ENCODE results near the gene CASP7.
"Not testable (repeated sequence)": the region's sequence is repeated elsewhere in the genome, so short reads cannot be mapped to it uniquely, and the experiment has no call there.

Gene CASP7

DNA sequence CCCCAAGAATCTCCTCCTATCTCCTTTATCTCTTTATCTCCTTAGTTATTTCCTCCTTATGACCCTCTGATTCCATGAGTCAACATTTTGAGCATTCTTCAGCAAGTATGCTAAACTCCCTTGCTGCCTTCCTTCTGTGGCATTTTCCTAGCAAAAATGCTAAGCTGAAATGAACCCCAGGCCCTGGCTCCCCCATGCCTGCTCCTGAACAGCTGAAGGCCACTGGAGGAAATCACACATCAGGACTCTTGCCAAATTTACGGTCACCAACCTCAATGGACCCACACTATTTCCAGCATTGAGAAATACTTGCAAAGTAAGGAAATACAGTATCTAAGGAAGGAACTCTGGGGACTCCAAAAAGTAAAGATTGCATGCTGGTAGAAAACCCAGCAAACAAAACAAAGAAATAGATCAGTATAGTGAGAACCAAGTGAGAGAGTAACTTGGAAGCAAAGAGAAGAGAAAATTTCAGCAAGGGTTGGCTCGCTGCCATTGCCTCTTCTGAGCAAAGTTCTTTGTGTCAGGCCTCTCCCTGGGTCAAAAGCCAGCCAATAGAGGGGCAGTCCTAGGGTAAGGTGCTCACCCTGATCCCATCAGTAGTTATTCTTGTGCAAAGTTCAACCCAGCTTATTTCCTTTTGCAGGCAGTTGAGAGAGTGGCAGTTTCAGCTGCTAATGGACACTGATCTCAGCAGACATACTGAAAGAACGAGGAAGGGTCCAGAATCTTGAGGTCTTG lies 66.7 kb downstream of the CASP7 start:
- no peak for DNase-seq

DNA sequence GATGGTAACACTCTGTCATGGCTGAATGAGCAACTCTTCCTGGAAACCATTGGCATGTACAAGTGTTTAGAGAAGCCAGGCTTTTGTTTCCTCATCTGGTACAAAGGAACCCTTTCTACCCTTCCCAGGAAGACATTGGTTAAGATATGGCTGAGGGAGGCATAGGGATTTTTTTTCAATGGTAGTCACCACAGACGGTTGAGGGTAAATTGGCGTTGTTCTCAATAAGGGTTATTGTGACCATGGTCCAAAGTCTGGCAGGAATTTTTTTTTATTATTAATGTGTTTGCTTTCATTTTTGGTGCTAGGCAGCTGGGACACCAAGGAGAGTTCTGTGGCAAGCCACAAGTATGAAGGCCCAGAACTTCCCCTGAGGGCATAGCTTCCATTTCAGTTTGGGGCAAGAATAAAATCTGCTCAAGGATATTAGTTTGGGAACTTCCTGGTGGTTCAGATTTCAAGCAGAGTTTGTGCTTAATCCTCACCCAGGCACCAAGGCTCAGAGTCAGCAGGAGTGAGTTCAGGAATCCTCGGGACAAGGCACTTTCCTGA lies 71.5 kb downstream of the CASP7 start, which contains the start of gene PLEKHS1:
PLEKHS1 (plus strand) TSS at position 502 of the 552 bp plus-strand sequence. CDS start 3,596 bp downstream, outside the sequence.
- intact Hi-C loops (cut with DNase I) = no loop called here
- no peak for DNase-seq

More for the DNA sequence above, 66.7 kb downstream of the CASP7 start:
- intact Hi-C loops (cut with DNase I) = no loop called here

DNA sequence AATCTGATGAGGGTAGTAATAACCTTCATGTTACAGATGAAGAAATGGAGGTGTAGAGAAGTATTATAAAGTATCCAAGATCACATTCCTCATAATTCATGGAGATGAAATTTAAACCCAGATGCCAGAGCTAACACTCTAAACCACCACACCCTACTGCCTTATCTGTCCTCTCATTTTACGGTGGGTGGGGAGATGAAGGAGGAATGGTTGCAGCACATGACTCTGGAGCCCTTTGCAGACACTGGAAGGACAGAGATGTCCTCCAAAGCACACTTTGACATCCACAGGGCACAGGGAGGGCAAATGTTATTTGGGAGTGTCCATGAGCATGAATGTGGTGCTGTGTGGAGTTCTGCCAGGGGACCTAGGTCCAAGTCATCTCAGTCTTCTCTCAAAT lies 72.8 kb downstream of the CASP7 start:
- intact Hi-C loops (cut with DNase I) = no loop called here
- DNase-seq = no peak

DNA sequence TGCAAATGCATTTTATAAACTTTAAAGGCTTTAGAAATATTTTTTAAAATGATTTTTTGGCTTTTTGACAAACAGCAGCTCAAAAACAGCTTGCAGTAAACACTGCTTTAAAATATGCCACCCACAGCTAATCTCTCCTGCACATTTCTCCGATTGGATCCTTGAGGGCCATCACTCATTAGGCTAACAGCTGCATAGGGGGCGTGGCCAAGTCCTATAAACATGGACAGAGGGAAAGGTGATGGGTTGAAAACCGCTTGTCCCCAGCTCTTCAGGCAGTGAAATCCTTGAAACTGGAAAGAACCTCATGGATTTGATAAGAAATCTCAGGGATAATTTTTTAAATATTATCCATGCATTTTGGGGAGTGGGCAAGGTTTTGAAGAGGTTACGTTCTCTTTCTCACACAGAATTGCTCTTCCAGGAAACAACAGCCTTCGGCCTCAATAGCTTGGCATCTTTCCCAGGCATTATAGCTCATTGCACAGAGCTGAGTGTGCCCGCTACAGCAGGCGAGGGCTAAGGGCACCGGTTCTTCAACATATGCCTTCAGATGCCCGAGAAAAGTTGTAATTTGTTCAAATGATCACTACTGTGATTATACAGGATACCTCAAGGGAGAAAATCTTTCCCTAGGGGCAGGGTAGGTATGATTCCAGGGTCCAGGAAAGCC lies 73.4 kb downstream of the CASP7 start:
- intact Hi-C loops (cut with DNase I) = no loop called here
- DNase-seq = no peak

GRCh38 chr10:113754125-113754524 lies 74.4 kb downstream of the CASP7 start:
- DNase-seq = no peak
- intact Hi-C loops (cut with DNase I) = no loop called here

DNA sequence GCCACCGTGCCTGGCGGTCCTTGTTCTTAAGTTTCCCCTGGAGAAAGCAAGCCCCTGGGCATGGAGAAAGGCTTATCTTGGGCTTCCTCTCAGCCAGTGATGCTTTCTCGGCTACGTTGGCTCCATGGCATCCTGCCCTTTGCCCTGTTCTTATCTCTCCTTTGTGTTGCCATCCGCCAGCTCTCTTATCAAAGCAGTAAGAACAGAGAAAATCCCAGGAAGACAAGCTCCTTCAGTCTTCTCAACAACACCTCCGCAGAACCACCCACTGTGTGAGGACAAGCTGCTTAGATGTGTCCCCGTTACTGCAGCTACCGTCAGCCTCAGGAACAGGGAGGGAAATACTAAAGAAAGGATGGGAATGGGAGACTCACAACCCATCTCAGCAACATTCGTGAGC lies 75.1 kb downstream of the CASP7 start:
- intact Hi-C loops (cut with DNase I) = no loop called here
- peak in 6 of 10 donors; percentile 15 to 84 (median 72) for DNase-seq

GRCh38 chr10:113756940-113757543 lies 77.3 kb downstream of the CASP7 start:
- intact Hi-C loops (cut with DNase I) = no loop called here
- DNase-seq = no peak

- intact Hi-C loops (cut with DNase I) = no loop called here
- no peak for DNase-seq
Measured at GRCh38 chr10:113762083-113762482, 82.4 kb downstream of the CASP7 start.

DNA sequence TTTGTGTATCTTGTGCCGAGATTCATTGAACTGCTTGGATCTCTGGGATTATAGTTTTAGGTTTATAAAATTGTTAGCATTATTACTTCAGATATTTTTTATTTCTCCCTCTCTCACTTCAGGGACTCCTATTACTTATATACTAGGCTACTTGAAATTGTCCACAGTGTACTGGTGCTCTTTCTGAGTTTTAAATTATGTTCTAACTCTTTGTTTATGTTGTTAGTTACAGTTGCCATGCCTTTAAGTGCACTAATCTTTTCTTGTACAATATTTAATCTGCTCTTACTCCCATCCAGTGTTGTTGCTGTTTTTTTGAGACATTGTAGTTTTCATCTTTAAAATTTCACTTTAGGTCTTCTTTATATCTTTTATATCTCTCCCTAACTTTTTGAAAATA lies 84.9 kb downstream of the CASP7 start:
- intact Hi-C loops (cut with DNase I) = no loop called here
- DNase-seq = no peak

DNA sequence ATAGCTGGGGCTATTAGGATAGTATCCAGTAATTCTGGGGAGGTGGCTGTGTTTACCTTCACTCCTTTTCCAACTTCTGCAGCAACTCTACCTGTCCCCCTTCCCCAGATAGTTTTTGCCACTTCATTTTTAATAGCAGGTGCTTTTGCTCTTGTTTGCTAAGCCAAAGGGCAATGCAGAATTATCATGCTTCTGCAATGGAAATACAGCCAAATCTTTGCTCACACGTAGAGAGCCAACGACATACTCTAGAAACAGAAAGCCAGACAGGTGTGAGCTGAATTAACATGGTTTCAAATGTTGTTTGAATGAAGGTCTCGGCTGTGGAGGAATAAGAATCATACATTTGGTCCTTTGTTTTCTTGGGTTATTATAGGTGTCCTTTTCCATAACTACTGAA lies 86.2 kb downstream of the CASP7 start:
- intact Hi-C loops (cut with DNase I) = no loop called here
- DNase-seq = no peak

- intact Hi-C loops (cut with DNase I) = no loop called here
- no peak for DNase-seq
Measured at GRCh38 chr10:113767222-113767621, 87.5 kb downstream of the CASP7 start.

GRCh38 chr10:113770346-113770745 lies 90.6 kb downstream of the CASP7 start:
- intact Hi-C loops (cut with DNase I) = no loop called here
- no peak for DNase-seq

- DNase-seq; intact Hi-C loops (cut with DNase I): not testable (repeated sequence)
Measured at GRCh38 chr10:113771131-113771530, 91.4 kb downstream of the CASP7 start.

GRCh38 chr10:113775686-113776294 lies 96.1 kb downstream of the CASP7 start:
- intact Hi-C loops (cut with DNase I) = no loop called here
- DNase-seq = no peak

DNA sequence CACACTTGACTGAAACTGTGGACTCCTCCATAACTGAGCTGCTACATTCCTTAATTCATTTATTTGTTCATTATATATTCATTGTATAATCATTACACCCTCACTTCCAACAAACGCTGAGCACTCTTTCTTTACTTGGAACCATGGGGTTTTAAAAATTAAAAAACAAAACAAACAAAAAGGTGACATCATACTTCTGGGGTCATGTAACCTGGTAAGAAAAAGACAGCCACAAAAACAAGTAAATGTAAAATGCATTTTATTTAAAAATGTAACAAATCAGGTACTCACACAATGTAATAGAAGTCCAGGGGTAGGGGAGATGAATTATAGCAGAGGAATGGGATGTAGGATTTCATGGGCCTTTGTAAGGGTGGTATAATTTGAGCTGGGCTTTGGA lies 96.8 kb downstream of the CASP7 start:
- intact Hi-C loops (cut with DNase I) = no loop called here
- no peak for DNase-seq
